Measurements from ENCODE around the gene IL22RA2. TPM values are rescaled to one million over a fixed set of nuclear protein-coding genes. Genes with fewer than 3 reads are reported as not detected.

The IL22RA2 gene
- total RNA-seq, 4 donors from 2014 or later, result not detected

DNA sequence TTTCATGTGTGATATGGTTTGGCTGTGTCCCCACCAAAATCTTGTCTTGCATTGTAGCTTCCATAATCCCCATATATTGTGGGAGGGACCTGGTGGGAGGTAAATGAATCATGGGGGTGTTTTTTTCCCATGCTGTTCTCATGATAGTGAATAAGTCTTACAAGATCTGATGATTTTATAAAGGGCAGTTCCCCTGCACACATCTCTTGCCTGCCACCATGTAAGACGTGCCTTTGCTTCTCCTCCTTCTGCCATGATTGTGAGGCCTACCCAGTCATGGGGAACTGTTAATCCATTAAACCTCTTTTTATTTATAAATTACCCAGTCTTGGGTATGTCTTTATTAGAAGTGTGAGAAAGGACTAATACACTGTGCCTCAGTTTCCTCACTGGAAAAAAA, 4.2 kb upstream of the IL22RA2 start:
- Histone ChIP-seq H3K4me3 (no peak overlapping the region), H3K27ac (no peak overlapping the region), H3K9me3 (peaks cover 0 to 15% (median under 1%) of the 10 kb centered on the region in 4 donors), H3K4me1 (no peaks in the 10 kb centered on the region), H3K27me3 (no peaks in the 10 kb centered on the region), H3K36me3 (no peaks in the 10 kb centered on the region)
- DNase-seq (ENCODE audit: low spot score in 2 of 2), result no peak
- WGBS, 2 donors, result 93 to 95% methylated on average over 1 of the region's 1 CpG
- TF ChIP-seq, protein P1, sequence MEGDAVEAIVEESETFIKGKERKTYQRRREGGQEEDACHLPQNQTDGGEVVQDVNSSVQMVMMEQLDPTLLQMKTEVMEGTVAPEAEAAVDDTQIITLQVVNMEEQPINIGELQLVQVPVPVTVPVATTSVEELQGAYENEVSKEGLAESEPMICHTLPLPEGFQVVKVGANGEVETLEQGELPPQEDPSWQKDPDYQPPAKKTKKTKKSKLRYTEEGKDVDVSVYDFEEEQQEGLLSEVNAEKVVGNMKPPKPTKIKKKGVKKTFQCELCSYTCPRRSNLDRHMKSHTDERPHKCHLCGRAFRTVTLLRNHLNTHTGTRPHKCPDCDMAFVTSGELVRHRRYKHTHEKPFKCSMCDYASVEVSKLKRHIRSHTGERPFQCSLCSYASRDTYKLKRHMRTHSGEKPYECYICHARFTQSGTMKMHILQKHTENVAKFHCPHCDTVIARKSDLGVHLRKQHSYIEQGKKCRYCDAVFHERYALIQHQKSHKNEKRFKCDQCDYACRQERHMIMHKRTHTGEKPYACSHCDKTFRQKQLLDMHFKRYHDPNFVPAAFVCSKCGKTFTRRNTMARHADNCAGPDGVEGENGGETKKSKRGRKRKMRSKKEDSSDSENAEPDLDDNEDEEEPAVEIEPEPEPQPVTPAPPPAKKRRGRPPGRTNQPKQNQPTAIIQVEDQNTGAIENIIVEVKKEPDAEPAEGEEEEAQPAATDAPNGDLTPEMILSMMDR (IDR thresholded peaks at IDR 0.05), result no peak
- TF ChIP-seq POLR2A (IDR thresholded peaks at IDR 0.05) (no peak), EP300 (IDR thresholded peaks at IDR 0.05) (no peak)

DNA sequence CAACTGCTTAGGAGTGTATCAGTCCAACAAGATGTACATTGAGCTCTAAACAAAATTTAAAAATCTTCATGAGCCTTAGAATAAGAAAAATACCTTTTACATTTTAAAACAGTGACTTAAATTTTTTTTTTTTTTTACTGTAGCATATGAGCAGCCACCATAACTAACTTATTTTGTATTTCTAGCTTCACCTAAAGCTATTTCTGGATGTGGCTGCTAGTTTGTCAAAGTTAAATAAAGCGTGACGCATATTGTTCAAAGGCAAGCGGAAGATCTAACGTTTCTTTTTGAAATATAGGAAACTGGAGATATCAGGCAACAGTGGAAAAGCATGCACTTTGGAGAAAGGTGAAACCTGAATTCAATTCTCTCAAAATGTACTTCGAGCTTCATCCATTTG, 3.3 kb upstream of the IL22RA2 start:
- no peaks in the 10 kb centered on the region for H3K36me3 ChIP-seq
- H3K27me3 ChIP-seq, result no peaks in the 10 kb centered on the region
- no peaks in the 10 kb centered on the region for H3K4me1 ChIP-seq
- TF ChIP-seq POLR2A (IDR thresholded peaks at IDR 0.05) (no peak), EP300 (IDR thresholded peaks at IDR 0.05) (no peak)
- TF ChIP-seq, protein P1 (IDR thresholded peaks at IDR 0.05), result no peak
- 94 to 95% methylated on average over 5 of the region's 5 CpGs for WGBS, 2 donors
- no peak overlapping the region for H3K4me3 ChIP-seq
- no peak for DNase-seq (ENCODE audit: low spot score in 2 of 2)
- H3K27ac ChIP-seq, result no peak overlapping the region
- peaks cover 0 to 6% (median 0%) of the 10 kb centered on the region in 4 donors for H3K9me3 ChIP-seq

DNA sequence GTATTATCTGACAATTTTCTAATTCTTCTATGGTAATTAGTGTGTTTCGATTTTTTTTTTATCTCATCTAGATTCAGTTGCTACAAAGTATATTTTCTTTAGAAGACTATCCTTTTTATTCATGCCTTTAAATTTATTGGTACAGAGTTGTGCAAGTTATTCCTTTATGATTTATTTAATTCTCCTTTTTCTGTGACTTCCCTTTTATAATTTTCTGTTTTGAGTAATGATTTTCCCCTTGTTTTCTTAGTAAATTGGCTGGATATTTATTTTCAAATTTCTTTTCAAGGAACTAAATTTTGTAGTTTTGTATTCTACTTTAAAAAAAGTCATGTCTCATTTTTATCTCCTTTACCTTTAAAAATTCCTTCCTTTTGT, 2.4 kb upstream of the IL22RA2 start:
- 42 to 93% methylated on average over 1 of the region's 1 CpG for WGBS, 2 donors
- Histone ChIP-seq H3K27ac (no peak overlapping the region), H3K36me3 (no peaks in the 10 kb centered on the region), H3K4me1 (peaks cover 0 to 3% (median 0%) of the 10 kb centered on the region in 4 donors), H3K9me3 (no peaks in the 10 kb centered on the region), H3K27me3 (no peaks in the 10 kb centered on the region), H3K4me3 (no peak overlapping the region)
- DNase-seq (ENCODE audit: low spot score in 2 of 2), result no peak
- TF ChIP-seq POLR2A (IDR thresholded peaks at IDR 0.05) (no peak), EP300 (IDR thresholded peaks at IDR 0.05) (no peak)
- TF ChIP-seq, protein P1 (IDR thresholded peaks at IDR 0.05), result no peak

DNA sequence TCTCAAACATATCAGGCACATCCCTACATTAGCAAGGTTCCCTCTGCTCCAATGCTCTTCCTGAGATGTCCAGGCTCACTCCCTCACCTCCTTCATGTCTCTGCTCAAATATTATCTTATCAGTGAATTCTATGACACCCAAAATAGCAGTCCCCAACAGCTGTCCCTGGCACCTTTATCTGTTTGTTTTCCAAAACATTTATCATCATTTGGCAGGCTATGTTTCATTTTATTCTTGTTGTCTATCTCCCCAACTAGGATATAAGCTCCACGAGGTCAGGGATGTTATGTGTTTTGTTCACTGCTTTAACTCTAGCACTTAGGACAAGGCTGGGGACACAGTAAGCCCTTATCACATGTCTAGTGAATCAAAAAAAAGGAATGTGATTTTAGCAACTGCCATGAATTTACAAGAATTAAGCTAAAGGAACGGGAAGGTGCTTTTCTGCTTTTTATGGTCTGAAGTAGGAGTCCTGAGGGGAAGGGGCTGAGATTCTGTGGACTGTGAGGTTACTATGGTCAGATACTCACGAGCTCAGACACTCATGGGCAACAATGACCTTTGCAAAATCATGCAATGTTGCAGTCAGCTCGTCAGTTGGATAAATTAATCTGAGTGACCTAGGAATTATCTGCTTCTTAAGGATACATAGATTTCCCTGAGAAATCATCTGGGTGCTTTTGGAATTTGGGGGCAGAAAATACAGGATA, 1.9 kb upstream of the IL22RA2 start:
- no peak for TF ChIP-seq POLR2A (IDR thresholded peaks at IDR 0.05)
- no peak overlapping the region for H3K27ac ChIP-seq
- no peaks in the 10 kb centered on the region for H3K27me3 ChIP-seq
- peaks cover 0 to 3% (median 0%) of the 10 kb centered on the region in 4 donors for H3K4me1 ChIP-seq
- no peak for DNase-seq (ENCODE audit: low spot score in 2 of 2)
- WGBS, 2 donors, result 39 to 45% methylated on average over 4 of the region's 4 CpGs
- H3K9me3 ChIP-seq, result no peaks in the 10 kb centered on the region
- no peak overlapping the region for H3K4me3 ChIP-seq
- H3K36me3 ChIP-seq, result no peaks in the 10 kb centered on the region

DNA sequence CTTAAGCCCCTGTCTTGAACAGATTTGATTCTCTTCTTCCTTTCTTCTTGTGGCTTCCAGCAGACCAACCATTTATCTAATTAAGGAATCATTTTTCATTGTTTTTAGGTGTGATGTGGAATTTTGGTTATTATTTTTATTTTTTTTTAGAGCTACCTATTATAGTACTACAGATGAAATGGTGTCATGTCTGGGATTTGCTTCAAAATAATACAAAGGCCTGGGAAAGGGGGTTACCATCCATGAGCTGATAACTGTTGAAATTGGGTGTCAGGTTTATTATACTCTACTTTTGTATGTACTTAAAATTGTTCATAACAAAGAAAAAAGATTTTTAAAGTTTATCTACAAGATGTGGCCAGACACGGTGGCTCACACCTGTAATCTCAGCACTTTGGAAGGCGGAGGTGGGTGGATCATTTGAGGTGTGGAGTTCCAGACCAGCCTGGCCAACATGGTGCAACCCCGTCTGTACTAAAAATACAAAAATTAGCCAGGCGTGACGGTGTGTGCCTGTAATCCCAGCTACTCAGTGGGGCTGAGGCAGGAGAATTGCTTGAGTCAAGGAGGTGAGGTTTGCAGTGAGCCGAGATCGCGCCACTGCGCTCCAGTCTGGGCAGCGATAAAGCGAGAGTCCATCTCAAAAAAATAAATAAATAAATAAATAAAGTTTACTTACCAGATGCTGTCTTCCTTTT, 561 bp downstream of the IL22RA2 start:
- TF ChIP-seq POLR2A (IDR thresholded peaks at IDR 0.05), result no peak
- no peak for TF ChIP-seq EP300 (IDR thresholded peaks at IDR 0.05)
- TF ChIP-seq, protein P1 (IDR thresholded peaks at IDR 0.05), result no peak
- Histone ChIP-seq H3K4me1 (peaks cover 0 to 3% (median 0%) of the 10 kb centered on the region in 4 donors), H3K4me3 (no peak overlapping the region), H3K27ac (no peak overlapping the region), H3K27me3 (no peaks in the 10 kb centered on the region), H3K36me3 (no peaks in the 10 kb centered on the region), H3K9me3 (no peaks in the 10 kb centered on the region)
- no peak for DNase-seq (ENCODE audit: low spot score in 2 of 2)
- WGBS, 2 donors, result 97% methylated on average over 11 of the region's 11 CpGs

All from tibial nerve (tissue), 4 donors.